Measurements from ENCODE around the gene C22orf15. TPM values are rescaled to one million over a fixed set of nuclear protein-coding genes. Genes with fewer than 3 reads are reported as not detected.

C22orf15 gene
- total and polyA plus RNA-seq, 2 of the 8 experiments (the other 6 are each of a cell fraction or from before 2014, with no cell fraction given): 4.2 to 4.9 TPM

- TF ChIP-seq CHD7 (IDR thresholded peaks at IDR 0.05; ENCODE audit: insufficient replicate concordance, low read length): no peak
These were observed 9.5 kb downstream of the C22orf15 start (continued) for GRCh38 chr22:23772315-23772648.

Measured in H1 (cell line).